ENCODE measurements around the gene DLGAP5.

The DLGAP5 gene

DNA sequence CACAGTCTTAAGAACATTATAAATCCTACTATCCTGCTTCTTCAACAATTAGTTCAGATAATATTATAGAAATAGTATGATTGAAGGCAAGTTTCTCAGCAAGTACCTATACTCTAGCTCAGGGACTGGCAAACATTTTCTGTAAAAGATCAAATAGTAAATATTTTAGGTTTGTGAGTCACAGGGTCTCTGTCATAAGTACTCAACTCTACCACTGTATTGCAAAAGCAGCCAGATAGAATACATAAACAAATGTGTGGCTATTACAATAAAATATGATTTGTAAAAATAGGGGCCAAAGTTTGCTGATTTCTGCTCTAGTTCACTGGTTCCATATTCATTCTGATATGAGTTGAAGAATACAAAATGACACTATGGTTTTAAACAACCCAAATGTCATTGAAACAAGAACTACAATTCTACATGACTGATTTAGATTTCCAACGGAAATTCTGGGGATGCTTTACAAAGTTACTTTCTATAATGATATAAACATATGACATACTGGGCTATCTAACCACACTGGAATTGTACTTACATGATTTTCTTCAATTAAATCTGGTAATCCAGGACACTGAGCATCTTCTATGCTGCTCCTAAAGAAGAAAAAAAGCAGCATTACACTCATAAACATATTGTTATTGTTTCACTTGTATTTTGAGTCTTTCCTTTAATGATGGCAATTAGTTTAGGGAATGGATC, 39.2 kb downstream of the DLGAP5 start:
- TF ChIP-seq, protein P1, sequence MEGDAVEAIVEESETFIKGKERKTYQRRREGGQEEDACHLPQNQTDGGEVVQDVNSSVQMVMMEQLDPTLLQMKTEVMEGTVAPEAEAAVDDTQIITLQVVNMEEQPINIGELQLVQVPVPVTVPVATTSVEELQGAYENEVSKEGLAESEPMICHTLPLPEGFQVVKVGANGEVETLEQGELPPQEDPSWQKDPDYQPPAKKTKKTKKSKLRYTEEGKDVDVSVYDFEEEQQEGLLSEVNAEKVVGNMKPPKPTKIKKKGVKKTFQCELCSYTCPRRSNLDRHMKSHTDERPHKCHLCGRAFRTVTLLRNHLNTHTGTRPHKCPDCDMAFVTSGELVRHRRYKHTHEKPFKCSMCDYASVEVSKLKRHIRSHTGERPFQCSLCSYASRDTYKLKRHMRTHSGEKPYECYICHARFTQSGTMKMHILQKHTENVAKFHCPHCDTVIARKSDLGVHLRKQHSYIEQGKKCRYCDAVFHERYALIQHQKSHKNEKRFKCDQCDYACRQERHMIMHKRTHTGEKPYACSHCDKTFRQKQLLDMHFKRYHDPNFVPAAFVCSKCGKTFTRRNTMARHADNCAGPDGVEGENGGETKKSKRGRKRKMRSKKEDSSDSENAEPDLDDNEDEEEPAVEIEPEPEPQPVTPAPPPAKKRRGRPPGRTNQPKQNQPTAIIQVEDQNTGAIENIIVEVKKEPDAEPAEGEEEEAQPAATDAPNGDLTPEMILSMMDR (IDR thresholded peaks at IDR 0.05; ENCODE audit: extremely low read depth, missing control alignments) = no peak
- no peak for DNase-seq (ENCODE audit: low spot score)

DNA sequence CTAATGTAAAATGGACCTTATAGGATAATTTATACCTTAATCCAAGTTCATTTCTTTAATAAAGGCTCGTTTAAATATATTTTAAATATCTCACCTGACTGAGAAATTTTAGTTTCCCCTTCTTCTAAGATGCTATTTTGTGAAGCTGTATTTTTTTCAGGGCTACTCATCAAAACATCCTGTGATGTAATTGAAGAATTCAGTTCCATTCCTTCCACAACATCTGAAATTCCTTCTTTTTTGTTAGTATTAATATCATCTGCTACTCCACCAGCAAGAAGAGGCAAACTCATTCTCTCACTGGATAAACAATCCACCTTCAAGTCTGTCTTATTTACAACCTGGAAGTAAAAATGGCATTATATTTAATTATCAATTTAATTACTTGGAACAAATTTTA, 39.8 kb downstream of the DLGAP5 start:
- TF ChIP-seq, protein P1 (IDR thresholded peaks at IDR 0.05; ENCODE audit: extremely low read depth, missing control alignments) = no peak
- no peak for DNase-seq (ENCODE audit: low spot score)

DNA sequence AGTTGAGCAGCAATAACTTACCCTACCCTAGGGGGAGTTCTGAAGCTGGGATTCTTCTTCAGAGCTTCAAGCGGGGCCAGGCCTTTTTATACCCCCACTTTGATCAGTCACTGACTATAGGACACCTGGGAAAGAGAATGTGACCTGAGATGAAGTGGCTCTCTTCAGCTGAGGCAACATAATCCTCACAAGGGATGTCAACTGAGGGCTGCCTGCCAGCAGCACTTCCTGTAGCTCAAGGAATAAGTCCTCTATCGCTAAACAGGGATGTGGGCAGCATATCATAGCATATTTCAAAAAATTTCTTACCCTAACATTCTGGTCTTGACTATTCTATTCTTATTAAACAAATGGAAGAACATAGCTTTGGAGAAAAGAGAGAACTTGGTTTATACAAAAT, 45.0 kb downstream of the DLGAP5 start:
- TF ChIP-seq, protein P1 (IDR thresholded peaks at IDR 0.05; ENCODE audit: extremely low read depth, missing control alignments) = no peak
- no peak for DNase-seq (ENCODE audit: low spot score)

DNA sequence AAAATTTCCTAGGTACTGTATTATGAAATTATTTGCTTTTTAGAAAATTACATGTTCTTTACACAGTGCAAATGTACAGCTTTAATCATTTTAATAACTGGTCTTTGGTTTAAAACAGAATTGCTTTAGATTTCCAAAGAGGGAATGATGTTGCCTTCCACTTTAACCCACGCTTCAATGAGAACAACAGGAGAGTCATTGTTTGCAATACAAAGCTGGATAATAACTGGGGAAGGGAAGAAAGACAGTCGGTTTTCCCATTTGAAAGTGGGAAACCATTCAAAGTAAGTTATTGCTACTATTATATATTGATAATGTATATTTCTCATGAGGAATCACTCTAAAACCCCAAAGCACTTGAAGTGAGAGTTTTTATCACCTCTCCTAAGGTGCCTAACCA, 48.9 kb downstream of the DLGAP5 start:
- DNase-seq (ENCODE audit: low spot score) = no peak

DNA sequence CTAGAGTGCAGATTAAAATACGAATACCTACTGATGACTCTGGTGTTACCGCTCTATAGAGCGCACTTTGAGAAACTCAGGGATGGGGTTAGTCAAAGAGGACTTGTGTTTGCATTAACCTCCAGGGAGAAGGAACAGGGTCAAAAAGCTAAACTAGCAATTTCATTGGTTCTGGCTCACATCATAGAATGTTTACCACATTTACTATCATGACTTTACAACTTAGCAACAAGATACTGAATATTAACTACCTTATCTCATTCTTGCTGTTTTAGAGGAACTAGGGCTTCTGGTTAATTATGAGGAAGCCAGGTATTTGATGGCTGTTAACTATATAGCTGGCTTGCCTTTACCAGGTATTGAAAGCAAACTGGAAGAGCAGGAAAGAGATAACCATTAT, 49.6 kb downstream of the DLGAP5 start:
- no peak for DNase-seq (ENCODE audit: low spot score)
- TF ChIP-seq, protein P1 (IDR thresholded peaks at IDR 0.05; ENCODE audit: extremely low read depth, missing control alignments) = no peak

More for the DNA sequence above, 48.9 kb downstream of the DLGAP5 start:
- TF ChIP-seq, protein P1 (IDR thresholded peaks at IDR 0.05; ENCODE audit: extremely low read depth, missing control alignments) = no peak

DNA sequence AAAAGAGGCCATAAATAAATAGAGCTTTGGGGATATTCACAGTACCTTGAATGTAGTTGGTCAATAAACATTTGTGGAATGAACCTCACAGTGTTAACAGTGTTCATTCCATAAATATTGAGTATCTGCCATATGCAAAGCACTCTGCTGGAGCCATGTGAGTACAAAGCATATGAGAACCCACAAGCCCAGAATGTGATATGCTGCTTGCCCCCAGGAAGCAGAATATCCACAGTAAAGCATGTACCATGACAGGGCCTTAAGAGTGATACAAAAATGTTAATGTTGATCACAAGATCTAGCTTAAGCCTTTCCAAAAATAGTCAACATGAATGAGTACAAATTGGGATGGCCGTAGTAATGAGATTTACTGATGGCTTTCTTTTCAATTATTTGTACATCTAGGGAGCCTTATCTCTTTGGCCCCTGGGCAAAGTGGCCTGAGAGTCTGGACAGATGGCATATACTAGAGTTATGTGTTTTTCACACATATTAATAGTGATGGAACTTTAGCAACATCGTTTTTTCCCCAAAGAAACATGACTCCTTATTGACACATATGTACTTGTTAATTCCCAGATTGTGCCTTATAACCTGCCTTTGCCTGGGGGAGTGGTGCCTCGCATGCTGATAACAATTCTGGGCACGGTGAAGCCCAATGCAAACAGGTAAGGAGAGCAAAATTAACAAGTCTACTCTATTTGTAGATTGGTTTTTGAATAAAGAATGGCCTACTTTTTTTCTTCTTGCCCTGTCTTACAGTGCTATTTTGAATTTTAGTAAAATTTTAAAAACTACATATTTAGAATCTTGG, 51.5 kb downstream of the DLGAP5 start:
- TF ChIP-seq, protein P1 (IDR thresholded peaks at IDR 0.05; ENCODE audit: extremely low read depth, missing control alignments) = no peak

DNA sequence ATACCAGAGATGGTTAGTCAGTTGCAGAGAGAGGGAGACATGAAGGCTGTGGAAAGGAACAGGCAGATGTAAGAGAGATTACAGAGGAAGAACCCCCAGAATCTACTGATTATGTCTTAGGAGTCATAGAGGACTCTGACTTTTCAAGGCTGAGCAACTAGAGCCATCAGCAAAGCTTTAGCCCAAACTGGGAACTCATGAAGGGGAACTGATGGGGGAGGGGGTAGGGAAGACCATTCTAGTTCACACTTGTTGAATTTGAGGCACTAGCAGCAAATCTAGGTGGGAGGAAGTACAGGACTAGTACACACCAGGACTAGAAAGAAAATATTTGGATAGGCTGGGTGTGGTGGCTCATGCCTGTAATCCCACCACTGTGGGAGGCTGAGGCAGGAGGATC, 52.2 kb downstream of the DLGAP5 start:
- TF ChIP-seq, protein P1 (IDR thresholded peaks at IDR 0.05; ENCODE audit: extremely low read depth, missing control alignments) = no peak
- no peak for DNase-seq (ENCODE audit: low spot score)

More for the DNA sequence above, 51.5 kb downstream of the DLGAP5 start:
- no peak for DNase-seq (ENCODE audit: low spot score)

Measured in GM20000 (cell line).